ENCODE measurements around the gene PTCH1.
A peak's percentile ranks its signal among the peaks of the same experiment; 100 is the strongest.

The PTCH1 gene

DNA sequence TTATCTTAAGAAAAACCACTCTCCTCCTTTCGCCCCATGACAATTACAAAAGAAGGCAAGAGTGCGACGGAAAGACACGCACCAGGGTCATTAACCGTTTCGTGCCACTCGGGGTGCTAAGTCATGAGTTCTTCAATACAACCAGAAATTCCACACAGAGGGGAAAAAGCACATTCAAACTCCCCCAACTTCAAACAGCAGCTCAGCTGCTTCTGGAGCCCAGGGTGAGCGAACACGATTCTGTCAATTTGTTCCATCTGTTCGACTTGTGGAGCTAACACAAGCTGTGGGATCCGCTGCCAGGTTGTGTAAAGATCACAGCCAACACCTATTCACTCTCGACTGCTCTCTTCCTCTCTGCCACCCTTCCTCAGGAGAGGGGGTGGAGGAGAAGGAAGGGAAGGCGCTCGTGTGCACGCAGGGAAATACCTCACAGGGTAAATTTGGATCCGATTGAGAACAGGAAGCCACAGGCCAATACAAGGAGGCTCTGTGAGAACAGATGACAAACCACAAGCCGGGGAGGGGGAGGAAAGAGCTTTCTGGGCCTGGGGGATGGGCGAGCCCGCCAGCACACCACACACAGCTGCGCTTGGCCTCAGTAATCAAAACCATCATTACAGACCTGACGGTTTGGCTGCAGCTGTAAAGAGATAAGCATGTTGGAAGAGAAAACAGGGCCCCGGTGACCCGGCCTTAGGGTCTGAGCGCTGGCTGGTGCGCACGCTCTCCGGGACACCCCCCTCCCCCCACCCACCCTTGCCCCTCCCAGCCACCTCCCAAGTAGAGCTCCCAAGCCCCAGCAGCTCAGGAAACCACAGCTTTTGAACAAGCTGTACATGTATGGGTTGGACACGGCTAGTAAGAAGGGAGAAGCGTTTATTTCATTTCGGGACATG, 54.3 kb downstream of the PTCH1 start:
- DNase-seq: peak; percentile 65

DNA sequence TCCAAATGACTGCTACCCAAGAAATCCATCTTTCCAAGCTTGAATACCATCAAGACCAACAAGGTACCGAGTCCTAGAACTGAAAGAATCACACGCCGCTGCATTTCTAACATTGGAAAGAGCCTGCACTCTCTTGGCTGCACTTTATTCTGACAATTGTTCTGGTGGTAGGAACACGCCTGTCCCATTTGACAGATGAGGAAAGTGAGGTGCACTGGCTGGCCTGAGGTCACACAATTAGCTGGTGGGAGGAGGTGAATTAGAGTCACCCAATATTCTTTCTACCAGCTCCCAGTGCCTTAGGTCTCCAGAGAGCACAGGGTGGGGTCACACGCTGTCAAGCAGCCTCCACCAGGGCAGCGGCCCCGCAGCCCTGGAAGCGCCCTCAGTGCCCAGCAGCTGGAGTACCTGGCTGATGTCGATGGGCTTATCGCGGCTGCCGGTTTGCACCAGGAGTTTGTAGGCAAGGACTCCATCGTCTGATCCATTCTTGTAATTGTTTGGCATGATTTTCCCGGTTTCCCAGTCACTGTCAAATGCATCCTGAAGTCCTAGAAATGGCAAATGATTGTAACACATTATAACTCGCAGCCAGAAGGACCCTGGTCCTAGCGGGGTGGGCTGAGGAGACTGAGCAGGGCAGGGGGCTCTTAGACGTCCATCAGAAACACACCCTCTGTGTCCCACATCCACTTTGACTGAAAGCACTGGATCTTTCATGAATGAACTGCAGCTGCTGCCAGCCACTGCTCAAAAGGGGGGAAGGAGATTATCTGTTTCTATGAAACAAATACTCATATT, 55.1 kb downstream of the PTCH1 start:
- DNase-seq: no peak

DNA sequence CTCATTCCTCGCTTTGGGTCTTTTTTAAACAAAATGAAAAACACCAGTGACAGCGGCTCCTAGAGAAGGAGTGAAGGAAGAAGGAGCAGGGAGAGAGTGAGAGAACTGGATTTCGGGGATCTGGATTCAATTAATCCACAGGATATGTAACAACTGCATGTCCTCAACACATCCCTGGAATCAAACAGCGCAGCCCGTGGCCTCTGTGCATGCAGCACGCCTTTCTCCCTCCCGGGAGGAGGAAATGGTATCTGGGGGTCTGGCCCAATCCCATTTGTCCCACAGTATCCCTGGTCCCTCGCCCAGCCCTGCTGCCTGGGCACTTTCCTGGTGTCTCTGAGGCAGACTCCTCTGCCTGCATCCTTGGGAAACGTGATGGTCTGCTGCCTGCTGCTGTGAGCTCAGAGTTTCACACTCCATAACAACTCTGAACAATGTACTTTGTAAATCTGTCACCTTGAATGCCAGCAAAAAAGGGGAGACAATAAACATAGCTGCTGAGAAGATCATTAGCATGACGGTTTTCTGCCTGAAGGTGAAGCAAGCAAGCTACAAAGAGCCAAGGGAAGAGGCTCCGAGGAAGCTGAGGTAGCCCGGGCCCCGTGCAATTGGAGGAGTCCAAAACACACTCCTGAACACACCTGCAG, 56.1 kb downstream of the PTCH1 start:
- no peak for DNase-seq

DNA sequence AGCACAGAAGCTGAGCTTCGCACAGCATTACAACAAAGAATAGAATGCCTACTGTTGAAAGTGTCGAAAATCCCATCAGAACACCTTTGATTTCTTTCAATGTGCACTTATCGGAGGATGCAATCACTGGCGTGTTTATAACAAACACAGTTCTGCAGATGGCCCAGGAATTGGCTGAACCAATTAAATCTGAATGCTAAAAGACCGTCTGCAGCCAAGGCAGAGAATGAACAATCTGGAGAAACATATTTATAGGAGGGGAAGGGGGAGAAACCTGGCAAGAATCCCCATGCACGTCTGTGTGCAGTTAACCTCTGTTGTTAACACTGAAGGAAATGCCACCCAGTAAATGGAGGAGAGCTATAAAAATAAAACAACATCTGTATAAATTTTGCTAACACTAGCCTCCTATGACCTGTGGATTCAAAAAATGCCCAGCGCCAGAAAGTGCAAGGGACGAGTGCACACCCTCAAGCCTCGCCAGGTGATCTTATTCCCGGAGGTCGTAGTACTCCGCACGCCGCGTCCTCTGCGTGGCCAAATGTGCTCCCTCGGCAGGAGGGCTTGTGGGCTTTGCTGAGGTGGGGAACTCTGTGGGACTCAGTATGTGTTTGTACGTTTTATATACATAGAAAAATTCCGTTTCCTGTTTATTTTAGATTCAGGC, 56.8 kb downstream of the PTCH1 start:
- no peak for DNase-seq

DNA sequence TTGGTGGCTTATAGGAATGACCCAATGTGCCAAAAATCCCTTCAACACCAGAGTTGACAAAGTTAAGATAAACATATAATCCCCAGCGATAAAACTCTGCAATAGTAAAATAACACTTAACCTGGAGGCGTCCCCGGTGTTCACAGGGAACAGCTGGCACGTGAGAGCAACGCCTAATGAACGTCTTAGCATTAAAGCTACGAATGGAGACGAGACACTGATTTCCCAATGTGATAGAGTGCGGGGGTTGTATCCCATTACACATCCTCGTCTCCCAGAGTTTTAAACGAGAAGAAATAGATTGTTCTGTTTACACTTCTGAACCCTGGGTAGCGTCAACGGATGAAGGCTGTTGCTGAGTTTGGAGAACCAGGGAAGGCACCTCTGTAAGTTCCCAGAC, 57.6 kb downstream of the PTCH1 start:
- no peak for DNase-seq

DNA sequence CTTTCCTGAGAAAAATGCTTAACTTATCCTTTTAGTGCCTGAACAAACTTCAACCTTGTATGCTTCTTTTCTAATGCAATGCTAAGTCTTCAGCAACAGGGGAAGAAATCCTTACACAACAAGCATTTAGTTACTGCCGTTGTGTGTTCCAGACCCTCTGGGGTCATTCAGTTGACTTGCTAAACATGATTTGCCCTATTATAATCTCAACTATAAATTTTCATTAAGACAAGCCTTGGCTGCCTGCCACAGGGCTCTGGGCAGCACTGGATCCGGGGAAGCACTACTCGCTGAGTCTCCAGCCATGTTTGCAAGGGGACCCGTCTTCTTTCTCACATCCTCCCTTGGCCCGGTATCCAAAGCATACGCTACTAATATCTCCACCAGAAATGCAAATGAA, 58.1 kb downstream of the PTCH1 start:
- DNase-seq: no peak

DNA sequence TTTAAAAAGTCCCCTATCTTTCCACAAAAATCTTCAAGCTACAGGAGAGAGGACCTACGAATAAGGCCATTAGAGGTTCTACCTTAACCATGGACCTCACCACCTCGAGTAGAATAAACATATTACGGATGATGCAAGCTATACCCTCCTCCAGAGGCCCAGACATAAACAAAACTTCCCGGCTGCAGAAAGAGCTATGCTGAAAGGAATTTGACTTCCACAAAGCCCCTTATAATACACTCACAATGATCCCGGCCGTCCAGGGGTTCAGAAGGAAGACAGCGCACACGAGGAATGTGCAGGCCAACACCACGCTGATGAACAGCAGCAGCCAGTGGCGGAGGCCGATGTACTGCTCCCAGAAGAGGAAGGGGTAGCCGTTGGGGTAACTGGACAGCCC, 59.0 kb downstream of the PTCH1 start:
- DNase-seq: no peak

DNA sequence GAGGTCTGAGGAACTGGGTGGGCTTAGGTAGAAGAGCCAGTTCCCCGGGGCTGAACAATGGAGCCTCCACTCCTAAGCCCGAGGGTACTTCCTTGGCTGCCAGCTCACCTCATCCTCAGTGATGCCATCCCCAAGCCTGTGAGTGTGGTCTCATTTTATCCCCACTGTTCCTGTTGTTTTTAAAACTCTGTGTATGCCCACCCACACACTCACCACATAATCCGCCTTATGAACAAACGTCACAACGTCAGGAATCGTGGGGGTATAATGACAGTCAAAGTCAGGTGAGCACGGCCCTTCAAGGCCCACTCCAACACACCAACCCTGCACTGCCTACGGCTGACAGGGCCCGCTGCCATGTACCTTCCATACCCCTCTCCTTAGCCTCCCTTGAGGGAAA, 61.1 kb downstream of the PTCH1 start:
- DNase-seq: no peak

DNA sequence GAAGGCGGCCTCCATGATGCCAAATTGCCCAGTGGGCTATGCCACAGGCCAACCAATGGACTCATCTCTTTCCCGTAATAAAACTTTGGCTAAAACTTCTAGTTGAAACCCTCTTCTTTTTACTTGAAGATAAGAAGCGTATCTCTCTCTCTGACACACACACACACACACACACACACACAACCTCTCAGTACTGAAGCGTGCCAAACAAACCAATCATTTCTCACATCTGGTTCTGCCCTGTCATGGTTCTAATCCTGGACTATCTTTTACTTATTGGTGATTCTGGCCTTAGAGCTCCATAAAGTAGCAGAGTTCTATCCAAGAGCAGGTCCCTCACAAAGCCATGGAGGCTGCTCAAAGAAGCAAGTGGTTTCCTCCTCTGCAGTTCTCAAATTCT, 64.6 kb downstream of the PTCH1 start:
- no peak for DNase-seq

DNA sequence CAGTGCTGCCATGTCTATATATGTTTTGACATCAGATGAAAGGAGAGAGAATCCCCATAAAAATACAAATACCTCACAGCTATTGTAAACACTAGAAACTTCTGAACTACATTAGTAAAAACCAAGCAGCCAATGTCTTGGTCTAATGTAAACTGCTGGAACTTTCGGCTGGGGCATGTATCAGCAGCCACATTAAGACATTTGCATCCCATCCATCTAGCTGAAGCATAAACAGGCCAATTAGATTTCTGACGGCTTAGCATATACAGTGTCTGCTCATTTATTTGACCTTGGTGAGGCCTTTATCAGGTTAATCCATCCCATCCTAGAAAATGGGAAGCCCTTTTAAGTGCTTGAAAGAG, 65.7 kb downstream of the PTCH1 start:
- DNase-seq: no peak

DNA sequence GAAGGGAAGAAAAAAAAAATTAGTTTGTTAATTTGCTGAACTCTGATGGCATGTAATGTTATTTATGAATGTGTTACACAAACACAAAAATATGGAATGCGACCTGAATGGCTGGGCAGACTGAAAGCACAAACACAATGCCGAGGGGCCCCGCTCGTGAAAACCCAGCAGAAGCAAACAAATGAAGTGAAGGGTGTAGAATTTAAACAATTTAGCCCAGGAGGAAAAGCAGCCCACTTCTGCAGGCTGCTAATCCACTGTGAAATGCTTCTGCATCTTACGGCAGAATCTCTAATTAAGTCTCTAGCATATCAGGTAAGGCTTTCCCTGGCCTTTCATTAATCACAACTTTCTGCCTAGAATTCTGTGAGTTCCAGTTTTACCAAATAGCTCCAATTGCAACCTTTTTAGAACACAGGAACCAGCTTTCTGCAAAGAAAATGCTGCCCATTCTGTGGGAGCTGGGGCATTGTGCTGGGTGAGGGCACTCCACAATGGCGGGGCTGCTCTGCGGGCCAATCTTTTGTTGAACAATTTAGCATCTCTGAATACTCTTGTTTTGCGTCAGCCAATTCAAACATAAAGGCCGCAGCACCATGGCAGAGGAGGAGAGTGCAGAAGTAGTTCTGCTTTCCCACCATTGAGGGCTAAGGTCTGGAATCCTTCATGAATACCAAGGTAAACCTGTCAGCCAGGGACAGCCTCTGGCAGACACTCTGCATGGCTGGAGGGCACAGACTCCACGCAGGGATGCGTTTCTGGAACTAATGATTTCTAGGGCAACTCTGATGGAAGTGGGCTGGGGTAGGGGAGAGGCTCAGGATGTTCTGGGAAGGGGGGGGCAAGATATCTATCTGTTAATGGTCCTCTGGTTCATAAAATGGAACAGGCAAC, 66.4 kb downstream of the PTCH1 start:
- DNase-seq: no peak

DNA sequence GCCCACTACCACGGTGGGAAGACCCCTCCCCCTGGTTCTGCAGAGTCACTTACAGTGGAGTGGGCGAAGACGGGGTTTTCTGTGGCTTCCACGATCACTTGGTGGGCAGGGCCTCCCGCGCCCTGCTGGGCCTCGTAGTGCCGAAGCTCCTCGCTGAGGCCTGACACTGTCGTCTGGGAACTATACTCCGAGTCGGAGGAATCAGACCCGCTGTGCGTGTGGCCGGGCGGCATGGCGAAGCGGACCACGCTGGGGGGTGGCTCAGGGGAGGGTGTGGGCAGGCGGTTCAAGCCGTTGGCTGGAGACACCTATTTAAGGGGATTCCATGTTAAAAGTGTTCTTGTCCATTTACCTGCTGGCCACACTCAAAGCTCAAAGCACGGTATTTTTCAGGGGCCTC, 67.8 kb downstream of the PTCH1 start:
- no peak for DNase-seq

DNA sequence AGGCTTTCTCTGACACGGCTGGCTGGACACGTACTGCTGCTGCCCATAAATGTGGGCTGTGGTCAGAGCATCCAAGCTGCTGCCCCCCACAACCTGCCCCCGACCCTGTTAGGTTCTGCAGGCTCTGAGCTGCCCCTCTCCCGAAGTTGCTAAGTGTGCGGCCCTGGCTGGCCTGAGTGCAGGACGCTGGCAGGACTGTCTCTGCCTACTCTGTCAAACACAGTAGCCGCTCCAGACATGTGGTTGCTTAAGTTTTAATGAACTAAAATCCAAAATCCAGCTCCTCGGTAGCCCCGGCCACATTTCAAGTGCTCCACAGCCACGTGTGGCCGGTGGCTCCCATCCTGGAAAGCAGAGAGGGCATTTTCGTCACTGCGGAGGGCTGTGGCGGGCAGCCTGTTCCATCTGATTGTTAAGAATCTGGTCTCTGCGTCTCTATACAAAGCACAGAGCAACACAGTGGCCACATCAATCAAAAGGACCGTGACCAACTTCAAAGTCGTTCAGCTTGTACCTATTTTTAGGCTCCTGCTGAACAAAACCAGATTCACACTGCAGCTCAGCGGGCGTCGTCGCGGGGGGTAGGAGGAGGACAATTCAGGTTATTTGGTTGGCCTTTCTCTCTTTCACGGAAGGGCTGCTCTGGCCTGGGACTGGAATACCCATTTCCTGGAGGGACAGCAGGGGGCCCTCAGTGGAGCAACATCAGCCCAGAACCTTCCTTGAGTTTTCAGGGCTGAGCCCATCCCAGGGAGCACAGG, 68.9 kb downstream of the PTCH1 start:
- no peak for DNase-seq

DNA sequence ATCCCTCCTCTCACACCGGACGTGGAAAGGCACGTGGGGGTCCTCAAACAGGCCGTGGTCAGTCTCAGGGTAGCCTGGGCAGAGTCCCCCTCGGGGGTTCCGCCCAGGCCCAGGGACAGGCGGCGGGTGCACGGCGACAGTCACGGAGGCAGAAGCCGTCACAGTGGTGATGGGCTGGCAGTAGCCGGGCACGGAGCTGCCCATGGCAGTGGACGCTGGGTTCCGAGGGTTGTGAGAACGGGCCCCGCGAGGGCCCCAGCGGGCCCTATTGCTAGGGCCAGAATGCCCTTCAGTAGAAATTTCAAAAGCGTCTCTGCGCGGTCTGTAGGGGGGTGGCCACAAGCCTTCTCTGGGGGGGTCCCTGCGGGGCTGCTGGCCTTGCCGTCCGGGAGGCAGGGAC, 69.8 kb downstream of the PTCH1 start:
- no peak for DNase-seq

DNA sequence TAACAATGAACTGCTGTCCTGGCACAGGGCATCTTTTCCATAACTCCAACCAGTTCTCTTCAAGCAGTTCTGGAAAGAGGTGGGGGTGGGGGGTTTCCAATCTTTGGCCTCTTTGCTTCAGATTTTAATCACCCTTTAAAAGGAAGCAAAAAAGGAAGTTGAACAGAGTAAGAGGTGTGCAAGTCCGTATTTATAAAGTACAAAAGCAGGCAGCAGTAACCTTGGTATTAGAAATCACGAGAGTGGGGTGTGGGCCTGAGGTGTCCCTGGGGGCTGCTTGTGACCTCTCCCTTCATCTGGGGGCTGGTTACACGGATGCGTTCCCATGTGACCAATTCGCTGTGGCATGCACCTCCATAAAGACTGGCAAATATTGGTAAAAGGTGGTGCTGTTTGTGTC, 70.5 kb downstream of the PTCH1 start:
- DNase-seq: no peak

DNA sequence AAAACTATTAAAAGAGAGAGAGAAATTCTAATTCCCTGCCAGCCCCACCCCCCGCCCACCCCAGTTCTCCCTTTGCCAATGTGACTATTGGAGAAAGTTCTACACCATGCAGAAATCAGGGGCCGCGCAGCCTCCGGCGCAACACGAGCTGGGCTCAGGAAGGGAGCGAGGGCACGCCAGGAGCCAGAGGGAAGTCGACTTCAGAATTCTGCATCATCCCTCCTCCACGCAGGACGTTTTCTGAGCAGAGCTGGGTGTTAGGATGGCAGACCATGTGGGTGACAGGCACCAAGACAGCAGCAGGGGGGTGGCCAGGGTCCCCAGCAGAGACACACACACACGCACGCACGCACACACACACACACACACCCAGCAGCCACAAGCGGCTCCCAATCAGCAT, 72.6 kb downstream of the PTCH1 start:
- no peak for DNase-seq

DNA sequence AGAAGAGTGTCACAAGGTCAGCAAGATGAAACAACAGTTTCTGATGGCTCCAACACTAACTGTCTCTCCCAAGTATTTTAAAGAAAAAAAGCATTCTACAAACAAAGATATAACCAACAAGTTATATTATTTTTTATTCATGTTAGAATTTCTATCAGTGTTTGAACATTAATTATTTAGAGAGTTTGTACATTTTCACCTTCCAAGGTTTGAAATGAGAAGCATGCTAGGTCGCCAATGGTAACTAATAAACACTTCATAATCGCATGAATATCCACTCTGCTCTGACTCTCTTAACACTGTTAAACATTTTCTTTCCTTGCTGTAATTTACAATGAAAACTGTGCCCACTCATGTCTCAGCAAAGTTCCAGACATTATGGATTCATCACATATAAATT, 73.5 kb downstream of the PTCH1 start:
- DNase-seq: no peak

DNA sequence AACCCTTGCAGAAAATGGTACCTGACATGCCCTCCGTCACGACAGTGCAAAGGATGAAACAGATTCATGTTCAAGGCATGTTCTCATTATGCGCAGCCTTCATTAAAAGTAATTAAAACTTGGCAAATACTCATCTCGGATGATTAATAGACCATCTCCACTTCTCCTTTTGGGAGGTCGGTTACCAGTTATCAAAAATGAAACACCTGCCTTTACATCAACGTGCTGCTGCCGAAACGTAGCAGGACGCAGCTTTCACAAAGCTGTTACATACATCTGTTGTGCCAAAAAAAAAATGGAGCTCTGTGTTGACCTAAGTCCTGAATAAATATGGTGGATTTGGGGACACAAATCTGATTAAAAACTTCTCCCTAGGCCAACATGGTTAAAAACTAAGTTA, 75.7 kb downstream of the PTCH1 start:
- no peak for DNase-seq

DNA sequence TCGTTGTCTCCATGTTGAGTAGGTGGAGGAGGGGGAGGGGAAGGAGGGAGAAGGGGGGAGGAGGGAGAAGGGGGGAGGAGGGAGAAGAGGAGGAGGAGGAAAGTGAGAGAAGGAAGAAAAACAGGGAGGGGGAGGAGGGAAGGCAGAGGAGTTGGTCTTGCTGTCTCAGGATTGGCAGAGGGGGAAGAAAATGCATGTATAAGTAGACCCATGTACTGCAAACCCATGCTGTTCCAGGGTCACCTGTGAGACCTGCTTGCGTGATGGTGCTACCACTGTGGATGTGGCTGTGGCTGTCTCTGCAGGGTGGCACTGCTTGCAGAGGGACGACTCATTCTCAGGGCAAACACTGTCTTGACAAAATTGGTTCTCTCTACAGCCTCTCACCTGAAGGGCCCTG, 76.3 kb downstream of the PTCH1 start:
- no peak for DNase-seq

DNA sequence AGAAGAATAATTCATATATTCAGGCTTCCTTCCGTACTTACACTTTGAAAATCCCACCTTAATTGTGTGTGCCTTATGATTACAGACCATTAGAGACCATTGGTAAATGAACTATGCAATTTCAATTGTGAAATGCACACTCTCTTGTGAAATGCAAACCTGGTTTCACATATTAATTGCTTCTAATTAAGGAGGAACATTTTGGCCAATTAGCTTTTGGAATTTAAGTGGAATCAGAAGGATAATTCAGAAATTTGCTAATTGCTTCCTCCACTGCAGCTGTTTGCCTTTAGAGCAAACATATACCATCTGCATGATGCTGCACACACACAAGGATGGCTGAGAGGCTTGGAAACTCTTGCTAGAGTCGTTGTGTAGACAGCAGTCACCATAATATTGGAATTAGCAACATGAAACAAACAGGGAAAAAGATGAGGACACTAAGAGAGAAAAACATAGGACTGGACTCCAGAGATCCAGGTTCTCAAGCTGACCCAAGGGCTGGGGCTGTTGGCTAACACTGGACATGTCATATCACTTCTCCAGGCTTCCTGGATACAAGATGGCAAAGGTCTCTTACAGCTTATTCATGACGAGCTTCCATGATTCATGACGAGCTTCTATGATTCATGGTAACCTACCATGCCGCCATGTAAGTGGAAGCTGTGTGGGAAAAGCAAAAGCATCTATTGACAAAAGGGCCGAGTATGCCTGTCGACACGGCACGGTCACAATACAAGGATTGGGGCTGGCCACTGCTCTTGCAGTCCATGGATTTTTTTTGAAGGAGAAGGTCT, 78.0 kb downstream of the PTCH1 start:
- no peak for DNase-seq

DNA sequence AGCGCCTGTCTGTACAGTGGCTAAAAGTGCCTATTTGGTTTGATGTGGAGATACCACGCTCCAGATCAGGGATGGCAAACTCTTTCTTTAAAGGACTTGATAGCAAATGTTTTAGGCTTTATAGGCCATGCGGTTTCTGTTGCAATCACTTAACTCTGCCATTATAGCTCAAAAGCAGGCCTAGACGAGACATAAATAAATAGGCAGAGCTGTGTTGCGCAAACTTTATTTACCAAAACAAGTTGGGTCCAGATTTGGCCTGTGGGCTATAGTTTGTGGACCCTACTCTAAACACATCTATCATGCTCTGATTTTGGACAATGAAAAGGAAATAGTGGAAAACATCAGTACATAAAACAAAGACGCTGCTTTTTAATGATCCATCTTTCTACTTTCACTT, 79.2 kb downstream of the PTCH1 start:
- no peak for DNase-seq

Measured in NK-92 treated with Interleukin-12 subunit alpha and Interleukin-12 subunit beta, amount 100 ng/mL, for 24 hours (cell line).